GM19035 (cell line): ENCODE results near the gene IDUA.

Experiments
- ATAC-seq: cut with Tn5 transposase; IDR thresholded peaks from one replicate; pipeline ENCODE4 v1.9.1; 2021; ENCODE audit not compliant: unreplicated experiment

The IDUA gene

GRCh38 chr4:1027915-1028238 lies 41.0 kb downstream of the IDUA start:
- no peak for ATAC-seq

GRCh38 chr4:1028574-1029220 lies 41.9 kb downstream of the IDUA start:
- ATAC-seq, result no peak

- ATAC-seq, result no peak
Measured at GRCh38 chr4:1029529-1029928, 42.7 kb downstream of the IDUA start.

- no peak for ATAC-seq
Measured at GRCh38 chr4:1030031-1030430, 43.2 kb downstream of the IDUA start.

- ATAC-seq, result no peak
Measured at GRCh38 chr4:1030559-1030958, 43.7 kb downstream of the IDUA start.

- ATAC-seq, result no peak
Measured at GRCh38 chr4:1031346-1031745, 44.5 kb downstream of the IDUA start.

GRCh38 chr4:1031956-1032795 lies 45.3 kb downstream of the IDUA start:
- ATAC-seq, result no peak

GRCh38 chr4:1032861-1033260 lies 46.0 kb downstream of the IDUA start:
- ATAC-seq, result no peak

GRCh38 chr4:1033840-1034551 lies 47.2 kb downstream of the IDUA start:
- no peak for ATAC-seq

- no peak for ATAC-seq
Measured at GRCh38 chr4:1035510-1035909, 48.7 kb downstream of the IDUA start.

- ATAC-seq, result no peak
Measured at GRCh38 chr4:1036095-1036494, 49.3 kb downstream of the IDUA start.

GRCh38 chr4:1036976-1037810 lies 50.3 kb downstream of the IDUA start:
- no peak for ATAC-seq

- no peak for ATAC-seq
Measured at GRCh38 chr4:1038948-1039492, 52.2 kb downstream of the IDUA start.

GRCh38 chr4:1039493-1040343 lies 52.9 kb downstream of the IDUA start:
- no peak for ATAC-seq

GRCh38 chr4:1040344-1041146 lies 53.7 kb downstream of the IDUA start:
- ATAC-seq, result no peak

GRCh38 chr4:1041147-1041935 lies 54.5 kb downstream of the IDUA start:
- ATAC-seq, result no peak

- ATAC-seq, result no peak
Measured at GRCh38 chr4:1041936-1042330, 55.1 kb downstream of the IDUA start.

- no peak for ATAC-seq
Measured at GRCh38 chr4:1042352-1043055, 55.7 kb downstream of the IDUA start.
